Measurements from ENCODE around the gene RLN3.

GRCh38 chr19:14055396-14055795 lies 27.4 kb downstream of the RLN3 start:
- TF ChIP-seq CTCF (IDR thresholded peaks at IDR 0.05) (no peak), POLR2A (IDR thresholded peaks at IDR 0.05) (no peak)
